OCI-LY1 (cell line): Measurements from ENCODE around the gene SMIM31.

Source experiments
- H2AFZ ChIP-seq: fragments of 200-600 bp; sonication (generic), shearing (Covaris generic); 2 replicates; pipeline ENCODE4 v1.6.0; 2014; ENCODE audit warnings: antibody characterized with exemption, mild to moderate bottlenecking, low read length
- H3F3A ChIP-seq: fragments of 200-600 bp; sonication (generic), shearing (Covaris generic); 2 replicates; pipeline ENCODE4 v1.6.0; 2014; ENCODE audit warnings: mild to moderate bottlenecking, antibody characterized with exemption, low read length, moderate library complexity; ENCODE audit not compliant: insufficient read depth
- H3K27ac ChIP-seq: fragments of 200-600 bp; sonication (generic); 2 replicates; pipeline ENCODE4 v1.5.1; 2014; ENCODE audit warnings: low read length, mixed run types, mild to moderate bottlenecking, low read depth; ENCODE audit not compliant: poor library complexity, severe bottlenecking
- H3K27me3 ChIP-seq: fragments of 200-600 bp; sonication (generic); 2 replicates; pipeline ENCODE4 v1.6.0; 2014; ENCODE audit warnings: antibody characterized with exemption, mild to moderate bottlenecking, low read length, moderate library complexity; ENCODE audit not compliant: insufficient read depth
- H3K36me3 ChIP-seq: fragments of 200-600 bp; sonication (generic); 2 replicates; pipeline ENCODE4 v1.6.1; 2014; ENCODE audit warnings: mild to moderate bottlenecking, antibody characterized with exemption, low read length, moderate library complexity, mixed read lengths; ENCODE audit not compliant: insufficient read depth
- H3K4me1 ChIP-seq: fragments of 200-600 bp; sonication (generic); 2 replicates; pipeline ENCODE4 v1.5.1; 2014; ENCODE audit warnings: mild to moderate bottlenecking, low read length, moderate library complexity; ENCODE audit not compliant: insufficient read depth, severe bottlenecking
- H3K4me2 ChIP-seq: fragments of 200-600 bp; sonication (generic), shearing (Covaris generic); 2 replicates; pipeline ENCODE4 v1.6.1; 2014; ENCODE audit warnings: low read length
- H3K4me3 ChIP-seq: fragments of 200-600 bp; sonication (generic); 2 replicates; pipeline ENCODE4 v1.5.1; 2014; ENCODE audit warnings: low read length, low read depth, mild to moderate bottlenecking, mixed read lengths; ENCODE audit not compliant: poor library complexity, severe bottlenecking
- H3K79me2 ChIP-seq: fragments of 200-600 bp; shearing (Covaris generic); 2 replicates; pipeline ENCODE4 v1.6.1; 2016; ENCODE audit warnings: mixed run types, low read length, mixed read lengths; ENCODE audit not compliant: insufficient read depth
- H3K9ac ChIP-seq: fragments of 200-600 bp; sonication (generic), shearing (Covaris generic); 2 replicates; pipeline ENCODE4 v1.6.1; 2014; ENCODE audit warnings: mild to moderate bottlenecking, low read length, mixed read lengths
- H3K9me2 ChIP-seq: fragments of 200-600 bp; sonication (generic), shearing (Covaris generic); 2 replicates; pipeline ENCODE4 v1.6.1; 2014; ENCODE audit warnings: low read depth, mild to moderate bottlenecking, low read length, mixed read lengths
- H3K9me3 ChIP-seq: fragments of 200-600 bp; shearing (Covaris generic); 2 replicates; pipeline ENCODE4 v1.6.1; 2014; ENCODE audit warnings: low read length, mixed read lengths
- H4K20me1 ChIP-seq: fragments of 200-600 bp; sonication (generic), shearing (Covaris generic); 2 replicates; pipeline ENCODE4 v1.6.0; 2016; ENCODE audit warnings: mild to moderate bottlenecking, low read length; ENCODE audit not compliant: insufficient read depth
- CTCF ChIP-seq: fragments of 200-600 bp; sonication (generic), shearing (Covaris generic); IDR thresholded peaks from 2 replicates; pipeline ENCODE4 v1.5.1; 2017; ENCODE audit warnings: mild to moderate bottlenecking, antibody characterized with exemption, low read length, moderate library complexity, mixed read lengths
- EZH2 ChIP-seq: fragments of 200-600 bp; sonication (generic), shearing (Covaris generic); IDR thresholded peaks from 2 replicates; pipeline ENCODE4 v1.8.0; 2017; ENCODE audit warnings: borderline replicate concordance, mixed run types, mild to moderate bottlenecking, antibody characterized with exemption, low read length, moderate library complexity, mixed read lengths

SMIM31 gene

GRCh38 chr4:164718827-164719226 is 35.1 kb upstream of the SMIM31 start:
- Histone ChIP-seq H3K27me3 (no peaks in the 10 kb centered on the region), H3K4me3 (no peak overlapping the region), H3K27ac (no peak overlapping the region), H2AFZ (no peak overlapping the region), H3K4me2 (no peak overlapping the region), H3K9me3 (no peaks in the 10 kb centered on the region), H3F3A (no peaks in the 10 kb centered on the region), H4K20me1 (no peaks in the 10 kb centered on the region), H3K4me1 (no peaks in the 10 kb centered on the region), H3K79me2 (no peaks in the 10 kb centered on the region), H3K9ac (no peak overlapping the region), H3K36me3 (no peaks in the 10 kb centered on the region), H3K9me2 (no peaks in the 10 kb centered on the region)
- TF ChIP-seq EZH2 (no peak), CTCF (no peak)

GRCh38 chr4:164725066-164725465 is 28.9 kb upstream of the SMIM31 start:
- Histone ChIP-seq H2AFZ (no peak overlapping the region), H3K27ac (no peak overlapping the region), H3K4me2 (no peak overlapping the region), H3K36me3 (no peaks in the 10 kb centered on the region), H3K79me2 (no peaks in the 10 kb centered on the region), H3K27me3 (no peaks in the 10 kb centered on the region), H3K9ac (no peak overlapping the region), H3F3A (no peaks in the 10 kb centered on the region), H3K4me1 (no peaks in the 10 kb centered on the region), H3K9me2 (no peaks in the 10 kb centered on the region), H3K4me3 (no peak overlapping the region), H3K9me3 (no peaks in the 10 kb centered on the region), H4K20me1 (no peaks in the 10 kb centered on the region)
- TF ChIP-seq EZH2 (no peak), CTCF (no peak)

GRCh38 chr4:164730705-164731393 is 23.1 kb upstream of the SMIM31 start:
- Histone ChIP-seq H3K27me3 (no peaks in the 10 kb centered on the region), H3K9me3 (no peaks in the 10 kb centered on the region), H3K27ac (no peak overlapping the region), H3K79me2 (no peaks in the 10 kb centered on the region), H2AFZ (no peak overlapping the region), H3K4me2 (no peak overlapping the region), H3F3A (no peaks in the 10 kb centered on the region), H3K9me2 (no peaks in the 10 kb centered on the region), H3K4me1 (no peaks in the 10 kb centered on the region), H3K9ac (no peak overlapping the region), H3K4me3 (no peak overlapping the region), H3K36me3 (no peaks in the 10 kb centered on the region), H4K20me1 (no peaks in the 10 kb centered on the region)
- TF ChIP-seq EZH2 (no peak), CTCF (no peak)
